ENCODE measurements around the gene MYLK.

Gene MYLK

GRCh38 chr3:123884993-123885392 is 861 bp upstream of the MYLK start:
- no peak for TF ChIP-seq CTCF (conservative IDR thresholded peaks at IDR 0.05; ENCODE audit: control insufficient read depth, insufficient read depth, low read depth, low read length)
- no peak overlapping the region for H3K4me3 ChIP-seq (ENCODE audit: control insufficient read depth, low read depth, low read length)
- no peak for DNase-seq (ENCODE audit: low read depth)

GRCh38 chr3:123883701-123884202 is 380 bp downstream of the MYLK start:
- no peak for TF ChIP-seq CTCF (conservative IDR thresholded peaks at IDR 0.05; ENCODE audit: control insufficient read depth, insufficient read depth, low read depth, low read length)
- H3K4me3 ChIP-seq (ENCODE audit: control insufficient read depth, low read depth, low read length) = peak overlapping the region; percentile 58
- DNase-seq (ENCODE audit: low read depth) = no peak

- DNase-seq (ENCODE audit: low read depth) = no peak
- H3K4me3 ChIP-seq (ENCODE audit: control insufficient read depth, low read depth, low read length) = peak overlapping the region; percentile 58
- TF ChIP-seq CTCF (conservative IDR thresholded peaks at IDR 0.05; ENCODE audit: control insufficient read depth, insufficient read depth, low read depth, low read length) = no peak
Observed at GRCh38 chr3:123883111-123883510, 1.0 kb downstream of the MYLK start.

GRCh38 chr3:123881771-123882170 is 2.4 kb downstream of the MYLK start:
- DNase-seq (ENCODE audit: low read depth) = no peak
- no peak for TF ChIP-seq CTCF (conservative IDR thresholded peaks at IDR 0.05; ENCODE audit: control insufficient read depth, insufficient read depth, low read depth, low read length)
- no peak overlapping the region for H3K4me3 ChIP-seq (ENCODE audit: control insufficient read depth, low read depth, low read length)

- peak; percentile 74 for TF ChIP-seq CTCF (conservative IDR thresholded peaks at IDR 0.05; ENCODE audit: control insufficient read depth, insufficient read depth, low read depth, low read length)
- DNase-seq (ENCODE audit: low read depth) = peak; percentile 66
- no peak overlapping the region for H3K4me3 ChIP-seq (ENCODE audit: control insufficient read depth, low read depth, low read length)
Observed at GRCh38 chr3:123880998-123881561, 3.1 kb downstream of the MYLK start.

GRCh38 chr3:123878807-123879206 is 5.3 kb downstream of the MYLK start:
- H3K4me3 ChIP-seq (ENCODE audit: control insufficient read depth, low read depth, low read length) = no peak overlapping the region
- no peak for DNase-seq (ENCODE audit: low read depth)
- TF ChIP-seq CTCF (conservative IDR thresholded peaks at IDR 0.05; ENCODE audit: control insufficient read depth, insufficient read depth, low read depth, low read length) = no peak

- no peak overlapping the region for H3K4me3 ChIP-seq (ENCODE audit: control insufficient read depth, low read depth, low read length)
- no peak for DNase-seq (ENCODE audit: low read depth)
- TF ChIP-seq CTCF (conservative IDR thresholded peaks at IDR 0.05; ENCODE audit: control insufficient read depth, insufficient read depth, low read depth, low read length) = no peak
Observed at GRCh38 chr3:123877965-123878364, 6.2 kb downstream of the MYLK start.

Data from fibroblast of mammary gland (primary cell).